IMR-90 (cell line): ENCODE measurements around the gene UEVLD. TPM values are rescaled to one million over a fixed set of nuclear protein-coding genes. Genes with fewer than 3 reads are reported as not detected.

Source experiments
- ATAC-seq: fragments of 200-7000 bp; cut with Tn5 transposase; 2 replicates; pipeline ENCODE4 v1.9.1; 2020; ENCODE audit warnings: low read depth, mild to moderate bottlenecking, moderate library complexity
- BruUV-seq: library from RNA; stranded (reverse); fragments of 400-500 nt; replicated peaks from 2 replicates; lab custom pipeline; 2021; lab: Mats Ljungman, UMichigan
- CTCF ChIA-PET: fragments of 300-600 bp; formaldehyde crosslinking; extraction: SDS; loops from one replicate; lab custom pipeline; 2021; ENCODE audit warnings: antibody characterized with exemption; lab: Yijun Ruan, JAX
- POLR2A ChIA-PET: fragments of 300-600 bp; sonication (Branson Sonifier 250); formaldehyde crosslinking; loops from one replicate; lab custom pipeline; 2022; ENCODE audit warnings: antibody characterized with exemption; ENCODE audit not compliant: unreplicated experiment; lab: Charles Lee
- DNase-seq: peaks from one replicate; pipeline ENCODE4 v3.0.0; 2013
- H2AFZ ChIP-seq: replicated peaks from 2 replicates; pipeline ENCODE3; 2013; ENCODE audit warnings: low read length, mild to moderate bottlenecking; ENCODE audit not compliant: poor library complexity
- H2AK5ac ChIP-seq: 2 replicates; pipeline ENCODE4 v1.6.1; 2013; ENCODE audit warnings: low read depth, low read length, inconsistent platforms
- H2AK9ac ChIP-seq: replicated peaks from 2 replicates; pipeline ENCODE3; 2013; ENCODE audit warnings: mild to moderate bottlenecking, low read depth, low read length, moderate library complexity; ENCODE audit not compliant: poor library complexity
- H2BK120ac ChIP-seq: 2 replicates; pipeline ENCODE4 v1.6.1; 2013; ENCODE audit warnings: low read depth, low read length, inconsistent platforms
- H2BK15ac ChIP-seq: 3 replicates; pipeline ENCODE4 v1.6.1; 2013; ENCODE audit warnings: low read depth, low read length, inconsistent platforms
- H2BK20ac ChIP-seq: 2 replicates; pipeline ENCODE4 v1.6.1; 2013; ENCODE audit warnings: low read depth, mild to moderate bottlenecking, inconsistent platforms, low read length, moderate library complexity
- H2BK5ac ChIP-seq: 2 replicates; pipeline ENCODE4 v1.6.1; 2013; ENCODE audit warnings: mild to moderate bottlenecking, low read depth, low read length, inconsistent platforms; ENCODE audit not compliant: poor library complexity, severe bottlenecking
- H3K14ac ChIP-seq: replicated peaks from 2 replicates; pipeline ENCODE4 v1.6.1; 2013; ENCODE audit warnings: low read depth, low read length, inconsistent platforms
- H3K18ac ChIP-seq: 2 replicates; pipeline ENCODE4 v1.6.1; 2013; ENCODE audit warnings: low read depth, low read length, control low read depth
- H3K23ac ChIP-seq: 2 replicates; pipeline ENCODE4 v1.6.1; 2013; ENCODE audit warnings: low read depth, low read length, inconsistent platforms
- H3K27ac ChIP-seq: 2 replicates; pipeline ENCODE4 v1.5.1; 2013; ENCODE audit warnings: mild to moderate bottlenecking, control low read depth, low read length; ENCODE audit not compliant: insufficient read depth
- H3K27me3 ChIP-seq: 2 replicates; pipeline ENCODE4 v1.6.1; 2013; ENCODE audit warnings: low read length; ENCODE audit not compliant: control insufficient read depth, insufficient read depth
- H3K36me3 ChIP-seq: 2 replicates; pipeline ENCODE4 v1.6.1; 2013; ENCODE audit warnings: low read length, mixed read lengths; ENCODE audit not compliant: control insufficient read depth, insufficient read depth
- H3K4ac ChIP-seq: 2 replicates; pipeline ENCODE4 v1.6.1; 2013; ENCODE audit warnings: low read depth, low read length, inconsistent platforms
- H3K4me1 ChIP-seq: 2 replicates; pipeline ENCODE4 v1.6.1; 2013; ENCODE audit warnings: low read length, mixed read lengths; ENCODE audit not compliant: control insufficient read depth, insufficient read depth
- H3K4me2 ChIP-seq: 2 replicates; pipeline ENCODE4 v1.6.1; 2013; ENCODE audit warnings: low read depth, mild to moderate bottlenecking, control low read depth, low read length, moderate library complexity
- H3K4me3 ChIP-seq: 2 replicates; pipeline ENCODE4 v1.5.1; 2013; ENCODE audit warnings: low read depth, mild to moderate bottlenecking, control low read depth, low read length, moderate library complexity; ENCODE audit not compliant: insufficient read depth
- H3K56ac ChIP-seq: 2 replicates; pipeline ENCODE4 v1.6.1; 2013; ENCODE audit warnings: low read length, inconsistent platforms; ENCODE audit not compliant: insufficient read depth; ENCODE audit errors: extremely low read depth
- H3K79me1 ChIP-seq, 2 experiments: 2 replicates each; pipeline ENCODE4 v1.6.1; 2013; ENCODE audit warnings: low read length in 2 of 2, inconsistent platforms in 1 of 2, low read depth in 1 of 2
- H3K9ac ChIP-seq: 2 replicates; pipeline ENCODE4 v1.6.1; 2013; ENCODE audit warnings: low read depth, low read length, control low read depth
- H3K9me1 ChIP-seq: 2 replicates; pipeline ENCODE4 v1.6.1; 2013; ENCODE audit warnings: low read length, inconsistent platforms; ENCODE audit not compliant: insufficient read depth
- H3K9me3 ChIP-seq: 2 replicates; pipeline ENCODE4 v1.6.1; 2013; ENCODE audit warnings: low read length; ENCODE audit not compliant: control insufficient read depth, insufficient read depth
- H4K20me1 ChIP-seq: 2 replicates; pipeline ENCODE4 v1.6.1; 2013; ENCODE audit warnings: low read length, inconsistent platforms; ENCODE audit not compliant: insufficient read depth
- H4K5ac ChIP-seq: 2 replicates; pipeline ENCODE4 v1.6.1; 2013; ENCODE audit warnings: mild to moderate bottlenecking, low read depth, low read length, control low read depth
- H4K8ac ChIP-seq, 2 experiments: 2 replicates each; pipeline ENCODE4 v1.6.1; 2013; ENCODE audit warnings: low read depth in 2 of 2, low read length in 2 of 2, control low read depth in 1 of 2, inconsistent platforms in 1 of 2
- H4K91ac ChIP-seq: 2 replicates; pipeline ENCODE4 v1.6.1; 2013; ENCODE audit warnings: low read depth, low read length, inconsistent platforms; ENCODE audit not compliant: insufficient read depth
- BHLHE40 ChIP-seq: fragments of 150-350 bp; IDR thresholded peaks from 2 replicates; pipeline ENCODE4 v1.6.1; 2016; ENCODE audit warnings: mild to moderate bottlenecking, low read depth, low read length
- CEBPB ChIP-seq: IDR thresholded peaks from 2 replicates; pipeline ENCODE4 v1.6.1; 2012; ENCODE audit warnings: low read depth, low read length, improper control_type of control experiment
- CHD1 ChIP-seq: IDR thresholded peaks from 2 replicates; pipeline ENCODE4 v1.6.1; 2012; ENCODE audit warnings: low read depth, low read length, improper control_type of control experiment
- FOS ChIP-seq: fragments of 150-350 bp; IDR thresholded peaks from 2 replicates; pipeline ENCODE4 v1.6.1; 2016; ENCODE audit warnings: low read depth, low read length
- MAFK ChIP-seq: IDR thresholded peaks from 2 replicates; pipeline ENCODE4 v1.6.1; 2012; ENCODE audit warnings: low read depth, low read length, improper control_type of control experiment
- MAZ ChIP-seq: IDR thresholded peaks from 2 replicates; pipeline ENCODE4 v1.6.1; 2012; ENCODE audit warnings: low read depth, mild to moderate bottlenecking, low read length, improper control_type of control experiment, moderate library complexity, borderline replicate concordance
- MXI1 ChIP-seq: IDR thresholded peaks from 2 replicates; pipeline ENCODE4 v1.6.1; 2012; ENCODE audit warnings: low read depth, mild to moderate bottlenecking, low read length, moderate library complexity, borderline replicate concordance
- NFE2L2 ChIP-seq: fragments of 150-350 bp; IDR thresholded peaks from 2 replicates; pipeline ENCODE4 v1.6.1; 2016; ENCODE audit warnings: low read depth, mild to moderate bottlenecking, low read length
- POLR2A ChIP-seq: IDR thresholded peaks from 2 replicates; pipeline ENCODE4 v1.6.1; 2012; ENCODE audit warnings: mild to moderate bottlenecking, low read depth, low read length
- RAD21 ChIP-seq: IDR thresholded peaks from 2 replicates; pipeline ENCODE4 v1.6.1; 2012; ENCODE audit warnings: low read length, improper control_type of control experiment
- RFX5 ChIP-seq: IDR thresholded peaks from 2 replicates; pipeline ENCODE4 v1.8.0; 2012; ENCODE audit warnings: low read depth, mild to moderate bottlenecking, low read length, moderate library complexity
- SMC3 ChIP-seq: fragments of 150-350 bp; IDR thresholded peaks from 2 replicates; pipeline ENCODE4 v1.6.1; 2016; ENCODE audit warnings: low read depth, mild to moderate bottlenecking, antibody characterized with exemption, low read length, moderate library complexity
- WGBS, 2 experiments: methylation state at CpG; one replicate each; pipeline versions ENCODE4 v1.1.5 to v1.1.7; 2013; ENCODE audit warnings: missing lambda C conversion rate in 2 of 2; ENCODE audit not compliant: insufficient read length in 1 of 2; ENCODE audit errors: extremely low coverage in 2 of 2; 5-methylcytosine and 5-hydroxymethylcytosine counted together
- dilution Hi-C: fragments of 300-500 bp; cut with HindIII; formaldehyde crosslinking; loops from one replicate; pipeline ENCODE4 v1.14.3; 2018; ENCODE audit warnings: low sequenced_read_pairs; ENCODE audit not compliant: unreplicated experiment
- in situ Hi-C: fragments of 300-500 bp; cut with MboI; formaldehyde crosslinking; loops from 3 replicates; pipeline ENCODE4 v1.14.3; 2019; ENCODE audit warnings: low sequenced_read_pairs, inconsistent platforms, mixed read lengths
- intact Hi-C: fragments of 100-400 bp; cut with micrococcal nuclease; formaldehyde crosslinking; loops from 2 replicates; pipeline ENCODE4 v1.10.0; 2022
- polyA plus RNA-seq, 3 experiments: library from polyadenylated mRNA; depleted of rRNA; stranded (reverse); fragments of >200 nt; gene quantifications; 2 replicates each; pipeline ENCODE4 v1.2.3, GENCODE V29; 2012; ENCODE audit warnings: low replicate concordance in 1 of 3
- total RNA-seq: library from RNA; depleted of rRNA; stranded (reverse); fragments of >200 nt; gene quantifications from 2 replicates; pipeline ENCODE4 v1.2.3, GENCODE V29; 2012
- TF ChIP-seq, protein P1 (sequence below): fragments of 150-350 bp; IDR thresholded peaks from 2 replicates; pipeline ENCODE4 v1.6.1; 2016; ENCODE audit warnings: low read depth, mild to moderate bottlenecking, low read length, moderate library complexity, borderline replicate concordance
- TF ChIP-seq, protein P2 (sequence below): conservative IDR thresholded peaks from 2 replicates; pipeline ENCODE4 v1.5.1; 2012; ENCODE audit warnings: mild to moderate bottlenecking, low read depth, low read length, improper control_type of control experiment
- TF ChIP-seq, protein P3 (sequence below): fragments of 150-350 bp; IDR thresholded peaks from 2 replicates; pipeline ENCODE4 v1.6.1; 2017; ENCODE audit warnings: mild to moderate bottlenecking, antibody characterized with exemption, low read length, low read depth

Gene UEVLD
- total and polyA plus RNA-seq, 2 of the 4 experiments (the other 2 are of a cell fraction), result 13.8 to 29.2 TPM

DNA sequence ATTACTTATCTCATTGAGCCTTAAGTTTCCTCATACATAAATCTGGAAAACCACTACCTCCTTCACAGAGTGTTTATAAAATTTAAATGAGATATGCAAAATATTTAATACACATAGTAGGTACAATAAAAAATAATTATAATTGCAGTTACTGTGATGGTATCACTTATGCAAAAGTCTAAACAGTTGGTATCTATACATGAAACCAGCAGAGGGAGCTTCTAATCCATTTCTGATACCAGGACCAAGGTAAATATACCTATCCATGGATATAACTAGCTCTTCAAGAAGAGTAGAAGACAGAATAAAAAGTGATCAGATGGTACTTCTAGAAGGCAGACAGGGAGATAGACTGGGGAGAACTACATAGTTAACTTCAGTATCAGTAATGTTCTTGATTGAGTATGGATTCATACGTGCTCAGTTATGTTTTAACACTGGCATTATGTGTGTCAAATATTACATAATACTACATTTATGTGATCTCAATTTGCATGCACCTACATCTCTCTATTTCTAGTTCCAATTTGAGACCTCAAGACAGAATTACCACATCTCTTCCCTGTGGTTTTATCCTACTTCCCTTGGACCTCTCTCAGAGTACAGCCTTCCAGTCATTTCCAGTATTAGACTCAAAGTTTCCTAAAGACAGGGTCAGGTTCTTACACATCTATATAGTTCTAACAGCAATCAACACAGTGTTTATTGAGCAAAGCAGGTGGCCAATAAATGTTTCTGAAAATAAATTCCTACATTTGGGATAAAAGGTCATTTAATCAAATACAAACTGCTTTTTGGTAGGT lies 48.1 kb downstream of the UEVLD start:
- Histone ChIP-seq H3K27ac (no peak overlapping the region), H3K18ac (no peak overlapping the region), H2AK5ac (no peak overlapping the region), H3K14ac (no peak overlapping the region), H3K36me3 (peaks cover 13% of the 10 kb centered on the region), H3K27me3 (no peaks in the 10 kb centered on the region), H2AFZ (no peak overlapping the region), H2BK5ac (no peak overlapping the region), H3K4me3 (no peak overlapping the region), H4K5ac (no peak overlapping the region), H3K23ac (no peak overlapping the region), H4K20me1 (no peaks in the 10 kb centered on the region), H4K8ac (no peak overlapping the region), H3K56ac (no peak overlapping the region), H3K4me1 (no peaks in the 10 kb centered on the region), H2AK9ac (no peak overlapping the region), H3K4me2 (no peak overlapping the region), H2BK120ac (no peak overlapping the region), H4K91ac (no peak overlapping the region), H3K9ac (no peak overlapping the region), H2BK20ac (no peak overlapping the region), H2BK15ac (no peak overlapping the region), H3K9me3 (no peaks in the 10 kb centered on the region), H3K79me1 (no peaks in the 10 kb centered on the region), H3K9me1 (no peaks in the 10 kb centered on the region), H3K4ac (no peak overlapping the region)
- no TSS peak for BruUV-seq
- in situ Hi-C loops (loop anchor here (25.0 kb wide), 1 partner anchor 197 kb away; the partner anchor contains the start of gene IGSF22), intact Hi-C loops (loop anchor here (1.0 to 10.0 kb wide), 3 partner anchors 111 to 224 kb away; no protein-coding TSS in a partner anchor), dilution Hi-C loops (no loop called here)
- CTCF ChIA-PET, result interaction anchor here (0.6 to 1.0 kb wide), 2 partner anchors 51 to 224 kb away, joined by 3 to 5 read pairs; no protein-coding TSS in a partner anchor
- ATAC-seq (peak; percentile 62; the same call in 1 of the 2 replicates), DNase-seq (peak; percentile 25)
- no CpG with 5 or more reads among the region's 1 CpG for WGBS, 2 experiments
- POLR2A ChIA-PET, result no interaction called here
- TF ChIP-seq MAZ, result no peak
- TF ChIP-seq, protein P1, sequence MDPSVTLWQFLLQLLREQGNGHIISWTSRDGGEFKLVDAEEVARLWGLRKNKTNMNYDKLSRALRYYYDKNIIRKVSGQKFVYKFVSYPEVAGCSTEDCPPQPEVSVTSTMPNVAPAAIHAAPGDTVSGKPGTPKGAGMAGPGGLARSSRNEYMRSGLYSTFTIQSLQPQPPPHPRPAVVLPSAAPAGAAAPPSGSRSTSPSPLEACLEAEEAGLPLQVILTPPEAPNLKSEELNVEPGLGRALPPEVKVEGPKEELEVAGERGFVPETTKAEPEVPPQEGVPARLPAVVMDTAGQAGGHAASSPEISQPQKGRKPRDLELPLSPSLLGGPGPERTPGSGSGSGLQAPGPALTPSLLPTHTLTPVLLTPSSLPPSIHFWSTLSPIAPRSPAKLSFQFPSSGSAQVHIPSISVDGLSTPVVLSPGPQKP, result no peak
- no peak for TF ChIP-seq MXI1
- TF ChIP-seq CHD1, result no peak
- TF ChIP-seq MAFK, result no peak
- TF ChIP-seq, protein P2, sequence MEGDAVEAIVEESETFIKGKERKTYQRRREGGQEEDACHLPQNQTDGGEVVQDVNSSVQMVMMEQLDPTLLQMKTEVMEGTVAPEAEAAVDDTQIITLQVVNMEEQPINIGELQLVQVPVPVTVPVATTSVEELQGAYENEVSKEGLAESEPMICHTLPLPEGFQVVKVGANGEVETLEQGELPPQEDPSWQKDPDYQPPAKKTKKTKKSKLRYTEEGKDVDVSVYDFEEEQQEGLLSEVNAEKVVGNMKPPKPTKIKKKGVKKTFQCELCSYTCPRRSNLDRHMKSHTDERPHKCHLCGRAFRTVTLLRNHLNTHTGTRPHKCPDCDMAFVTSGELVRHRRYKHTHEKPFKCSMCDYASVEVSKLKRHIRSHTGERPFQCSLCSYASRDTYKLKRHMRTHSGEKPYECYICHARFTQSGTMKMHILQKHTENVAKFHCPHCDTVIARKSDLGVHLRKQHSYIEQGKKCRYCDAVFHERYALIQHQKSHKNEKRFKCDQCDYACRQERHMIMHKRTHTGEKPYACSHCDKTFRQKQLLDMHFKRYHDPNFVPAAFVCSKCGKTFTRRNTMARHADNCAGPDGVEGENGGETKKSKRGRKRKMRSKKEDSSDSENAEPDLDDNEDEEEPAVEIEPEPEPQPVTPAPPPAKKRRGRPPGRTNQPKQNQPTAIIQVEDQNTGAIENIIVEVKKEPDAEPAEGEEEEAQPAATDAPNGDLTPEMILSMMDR, result peak; percentile 46
- no peak for TF ChIP-seq FOS
- peak; percentile 46 for TF ChIP-seq RAD21
- no peak for TF ChIP-seq POLR2A
- no peak for TF ChIP-seq CEBPB
- TF ChIP-seq NFE2L2, result no peak
- peak; percentile 44; the same call in 1 of the 2 replicates for TF ChIP-seq SMC3
- no peak for TF ChIP-seq BHLHE40
- TF ChIP-seq, protein P3, sequence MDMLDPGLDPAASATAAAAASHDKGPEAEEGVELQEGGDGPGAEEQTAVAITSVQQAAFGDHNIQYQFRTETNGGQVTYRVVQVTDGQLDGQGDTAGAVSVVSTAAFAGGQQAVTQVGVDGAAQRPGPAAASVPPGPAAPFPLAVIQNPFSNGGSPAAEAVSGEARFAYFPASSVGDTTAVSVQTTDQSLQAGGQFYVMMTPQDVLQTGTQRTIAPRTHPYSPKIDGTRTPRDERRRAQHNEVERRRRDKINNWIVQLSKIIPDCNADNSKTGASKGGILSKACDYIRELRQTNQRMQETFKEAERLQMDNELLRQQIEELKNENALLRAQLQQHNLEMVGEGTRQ, result no peak
- TF ChIP-seq RFX5, result no peak
